HG03025 (cell line): ENCODE results near the gene FURIN.
"Not testable (repeated sequence)": the region's sequence is repeated elsewhere in the genome, so short reads cannot be mapped to it uniquely, and the experiment has no call there.

Source experiments
- ATAC-seq: cut with Tn5 transposase; IDR thresholded peaks from one replicate; pipeline ENCODE4 v1.9.1; 2021; ENCODE audit warnings: mild to moderate bottlenecking, moderate library complexity; ENCODE audit not compliant: unreplicated experiment, low FRiP score

Gene FURIN

GRCh38 chr15:90868261-90868689 is at the start of gene FURIN:
Gene FURIN (plus strand): TSS chr15:90868588. CDS start chr15:90875741, 7,153 bp downstream.
- no peak for ATAC-seq

- no peak for ATAC-seq
Observed at GRCh38 chr15:90819390-90819789, 49.0 kb upstream of the FURIN start.

- ATAC-seq = no peak
Observed at GRCh38 chr15:90819850-90820249, 48.5 kb upstream of the FURIN start.

GRCh38 chr15:90820481-90820880 is 47.9 kb upstream of the FURIN start:
- ATAC-seq = no peak

- ATAC-seq = no peak
Observed at GRCh38 chr15:90822204-90822955, 46.0 kb upstream of the FURIN start.

- no peak for ATAC-seq
Observed at GRCh38 chr15:90823455-90823974, 44.9 kb upstream of the FURIN start.

GRCh38 chr15:90825115-90825899 is 43.1 kb upstream of the FURIN start:
- ATAC-seq = not testable (repeated sequence)

GRCh38 chr15:90826206-90826885 is 42.0 kb upstream of the FURIN start:
- not testable (repeated sequence) for ATAC-seq

- ATAC-seq = no peak
Observed at GRCh38 chr15:90826886-90827435, 41.4 kb upstream of the FURIN start.

- ATAC-seq = no peak
Observed at GRCh38 chr15:90828111-90828510, 40.3 kb upstream of the FURIN start.

GRCh38 chr15:90829126-90829525 is 39.3 kb upstream of the FURIN start:
- no peak for ATAC-seq

- ATAC-seq = no peak
Observed at GRCh38 chr15:90829942-90830440, 38.4 kb upstream of the FURIN start.

GRCh38 chr15:90834626-90835025 is 33.8 kb upstream of the FURIN start:
- ATAC-seq = no peak

GRCh38 chr15:90836296-90836871 is 32.0 kb upstream of the FURIN start:
- no peak for ATAC-seq

GRCh38 chr15:90837094-90837493 is 31.3 kb upstream of the FURIN start:
- ATAC-seq = no peak

GRCh38 chr15:90838139-90838538 is 30.2 kb upstream of the FURIN start:
- no peak for ATAC-seq

GRCh38 chr15:90838544-90838943 is 29.8 kb upstream of the FURIN start:
- ATAC-seq = no peak

- no peak for ATAC-seq
Observed at GRCh38 chr15:90839187-90840071, 29.0 kb upstream of the FURIN start.
